MM.1S (cell line): ENCODE measurements around the gene C3orf70.
A peak's percentile ranks its signal among the peaks of the same experiment; 100 is the strongest.

Source experiments
- DNase-seq: peaks from one replicate; pipeline ENCODE4 v3.0.0-alpha.2; 2015
- H2AFZ ChIP-seq: fragments of 300-600 bp; sonication (generic); 2 replicates; pipeline ENCODE4 v1.6.0; 2016; ENCODE audit warnings: antibody characterized with exemption, low read length
- H3F3A ChIP-seq: fragments of 300-600 bp; sonication (generic); 2 replicates; pipeline ENCODE4 v1.6.1; 2016; ENCODE audit warnings: mild to moderate bottlenecking, antibody characterized with exemption, low read length, moderate library complexity, mixed read lengths; ENCODE audit not compliant: insufficient read depth
- H3K27ac ChIP-seq: fragments of 300-600 bp; sonication (generic); 2 replicates; pipeline ENCODE4 v1.5.1; 2016; ENCODE audit warnings: mild to moderate bottlenecking, low read length
- H3K27me3 ChIP-seq: fragments of 300-600 bp; sonication (generic); replicated peaks from 2 replicates; pipeline ENCODE4 v1.6.0; 2016; ENCODE audit warnings: low read length; ENCODE audit not compliant: insufficient read depth
- H3K36me3 ChIP-seq: fragments of 300-600 bp; sonication (generic); replicated peaks from 2 replicates; pipeline ENCODE4 v1.6.1; 2016; ENCODE audit warnings: mild to moderate bottlenecking, low read length, mixed read lengths; ENCODE audit not compliant: insufficient read depth
- H3K4me1 ChIP-seq: fragments of 300-600 bp; sonication (generic); 2 replicates; pipeline ENCODE4 v1.6.1; 2016; ENCODE audit warnings: low read length, mixed read lengths
- H3K4me2 ChIP-seq: fragments of 300-600 bp; sonication (generic); 2 replicates; pipeline ENCODE4 v1.6.0; 2016; ENCODE audit warnings: low read depth, low read length
- H3K4me3 ChIP-seq: fragments of 300-600 bp; sonication (generic); 2 replicates; pipeline ENCODE4 v1.5.1; 2016; ENCODE audit warnings: low read length, mixed read lengths
- H3K79me2 ChIP-seq: fragments of 300-600 bp; sonication (generic); 2 replicates; pipeline ENCODE4 v1.6.1; 2016; ENCODE audit warnings: mixed run types, low read length, mixed read lengths
- H3K9ac ChIP-seq: fragments of 300-600 bp; sonication (generic); 2 replicates; pipeline ENCODE4 v1.6.1; 2016; ENCODE audit warnings: low read length, mixed read lengths
- H3K9me2 ChIP-seq: fragments of 300-600 bp; sonication (generic); replicated peaks from 2 replicates; pipeline ENCODE4 v1.6.1; 2016; ENCODE audit warnings: mild to moderate bottlenecking, low read length, mixed read lengths; ENCODE audit not compliant: insufficient read depth
- H3K9me3 ChIP-seq: fragments of 300-600 bp; sonication (generic); replicated peaks from 2 replicates; pipeline ENCODE4 v1.6.1; 2016; ENCODE audit warnings: mild to moderate bottlenecking, low read length, mixed read lengths; ENCODE audit not compliant: insufficient read depth
- H4K20me1 ChIP-seq: fragments of 300-600 bp; sonication (generic); 2 replicates; pipeline ENCODE4 v1.6.1; 2016; ENCODE audit warnings: mild to moderate bottlenecking, low read length, moderate library complexity, mixed read lengths; ENCODE audit not compliant: insufficient read depth
- CTCF ChIP-seq: fragments of 300-600 bp; sonication (generic); IDR thresholded peaks from 2 replicates; pipeline ENCODE4 v1.5.1; 2016; ENCODE audit warnings: antibody characterized with exemption, low read length, mixed read lengths
- EZH2 ChIP-seq: fragments of 300-600 bp; sonication (generic); optimal IDR thresholded peaks from 2 replicates; pipeline ENCODE3; 2017; ENCODE audit warnings: low read depth, mild to moderate bottlenecking, antibody characterized with exemption, low read length, mixed read lengths
- EZH2phosphoT487 ChIP-seq: fragments of 300-600 bp; sonication (generic); IDR thresholded peaks from 2 replicates; pipeline ENCODE4 v1.6.1; 2018; ENCODE audit warnings: antibody characterized with exemption, low read length

The C3orf70 gene

GRCh38 chr3:185153861-185154629 is 1.2 kb upstream of the C3orf70 start:
- 0 out of 2 replicates have a peak, but pooled peaks cover 9% of the 10 kb centered on the region for H3K27me3 ChIP-seq
- H3K79me2 ChIP-seq = peaks cover 14% of the 10 kb centered on the region
- H3K27ac ChIP-seq = no peak overlapping the region
- H3K4me3 ChIP-seq = no peak overlapping the region
- H3K4me1 ChIP-seq = 0 out of 2 replicates have a peak, but pooled peaks cover 9% of the 10 kb centered on the region
- no peaks in the 10 kb centered on the region for H3K36me3 ChIP-seq
- no peak overlapping the region for H3K9ac ChIP-seq
- no peaks in the 10 kb centered on the region for H3K9me3 ChIP-seq
- TF ChIP-seq CTCF = no peak
- TF ChIP-seq EZH2 = no peak
- no peak for TF ChIP-seq EZH2phosphoT487
- H3K4me2 ChIP-seq = no peak overlapping the region
- peaks cover 12% of the 10 kb centered on the region for H3F3A ChIP-seq
- DNase-seq = no peak
- H2AFZ ChIP-seq = no peak overlapping the region
- no peaks in the 10 kb centered on the region for H3K9me2 ChIP-seq
- H4K20me1 ChIP-seq = no peaks in the 10 kb centered on the region

DNA sequence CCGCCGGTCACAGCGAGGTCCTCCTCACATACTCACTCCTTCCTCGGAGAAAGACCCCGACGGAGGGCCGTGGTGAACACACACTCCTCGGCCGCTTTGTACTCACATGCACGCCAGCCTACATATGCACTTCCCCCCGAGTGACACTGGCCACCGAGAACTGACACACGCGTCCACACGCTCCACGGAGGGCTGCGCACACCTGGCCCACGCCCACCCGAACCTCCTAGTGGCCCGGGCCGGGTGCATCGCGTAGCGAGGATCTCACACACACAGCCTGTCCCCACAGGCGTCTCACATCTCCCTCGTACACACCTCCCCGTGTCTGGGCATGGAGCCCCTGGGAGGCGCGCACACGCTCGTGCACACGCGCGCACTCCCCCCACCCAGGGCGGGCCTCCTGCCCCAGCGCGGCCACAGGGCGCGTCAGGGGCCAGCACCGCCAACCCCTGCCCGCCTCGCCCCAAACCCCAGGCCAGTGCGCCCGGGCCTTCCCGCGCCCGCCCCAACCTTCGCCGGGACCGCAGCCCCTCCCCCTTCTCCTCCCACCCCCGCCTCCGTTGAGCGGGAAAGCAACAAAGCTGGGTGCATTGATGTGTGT is 411 bp upstream of the C3orf70 start:
- 0 out of 2 replicates have a peak, but pooled peaks cover 9% of the 10 kb centered on the region for H3K4me1 ChIP-seq
- no peaks in the 10 kb centered on the region for H3K36me3 ChIP-seq
- H3F3A ChIP-seq = peaks cover 12% of the 10 kb centered on the region
- peak overlapping the region; percentile 95 for H3K4me2 ChIP-seq
- H3K9me2 ChIP-seq = no peaks in the 10 kb centered on the region
- H3K9ac ChIP-seq = peak overlapping the region; percentile 37; the same call in 1 of the 2 replicates
- H3K9me3 ChIP-seq = no peaks in the 10 kb centered on the region
- H3K4me3 ChIP-seq = peak overlapping the region; percentile 71
- H2AFZ ChIP-seq = peak overlapping the region; percentile 89
- H3K79me2 ChIP-seq = peaks cover 14% of the 10 kb centered on the region
- DNase-seq = no peak
- H3K27me3 ChIP-seq = 0 out of 2 replicates have a peak, but pooled peaks cover 9% of the 10 kb centered on the region
- no peaks in the 10 kb centered on the region for H4K20me1 ChIP-seq
- no peak overlapping the region for H3K27ac ChIP-seq
- TF ChIP-seq EZH2phosphoT487 = no peak
- TF ChIP-seq CTCF = no peak
- no peak for TF ChIP-seq EZH2

- no peaks in the 10 kb centered on the region for H3K9me2 ChIP-seq
- H3K9me3 ChIP-seq = no peaks in the 10 kb centered on the region
- H3K4me1 ChIP-seq = 0 out of 2 replicates have a peak, but pooled peaks cover 9% of the 10 kb centered on the region
- peak overlapping the region; percentile 86 for H2AFZ ChIP-seq
- peaks cover 12% of the 10 kb centered on the region for H3F3A ChIP-seq
- H3K79me2 ChIP-seq = peaks cover 14% of the 10 kb centered on the region
- TF ChIP-seq EZH2phosphoT487 (no peak), EZH2 (no peak), CTCF (no peak)
- peak overlapping the region; percentile 70; the same call in 1 of the 2 replicates for H3K9ac ChIP-seq
- H3K27me3 ChIP-seq = 0 out of 2 replicates have a peak, but pooled peaks cover 9% of the 10 kb centered on the region
- no peak overlapping the region for H3K27ac ChIP-seq
- H3K36me3 ChIP-seq = no peaks in the 10 kb centered on the region
- no peaks in the 10 kb centered on the region for H4K20me1 ChIP-seq
- DNase-seq = no peak
- H3K4me2 ChIP-seq = peak overlapping the region; percentile 77
- peak overlapping the region; percentile 79 for H3K4me3 ChIP-seq
These were observed 873 bp downstream of the C3orf70 start for GRCh38 chr3:185151964-185152409.
